Upper lobe of left lung (tissue), 4 donors: Measurements from ENCODE around the gene ACP6.

ENCODE experiments used
- CTCF ChIP-seq, 6 experiments: fragments of 450-650 bp in 4 of 6; fragments of 200-600 bp in 2 of 6; sonication (generic) in 2 of 6; IDR thresholded peaks; one replicate each; pipeline ENCODE4 v1.5.1; 2016 to 2019; ENCODE audit warnings: antibody characterized with exemption in 6 of 6
- EP300 ChIP-seq, 4 donors: sonication (generic); formaldehyde crosslinking; IDR thresholded peaks; one replicate each; pipeline ENCODE4 v1.5.1; 2017; ENCODE audit warnings: antibody characterized with exemption in 4 of 4, control low read depth in 2 of 4
- POLR2A ChIP-seq, 4 donors: fragments of 450-650 bp; IDR thresholded peaks; one replicate each; pipeline ENCODE4 v1.5.1; 2016 to 2017; ENCODE audit warnings: antibody characterized with exemption in 4 of 4, mild to moderate bottlenecking in 2 of 4

- TF ChIP-seq POLR2A (IDR thresholded peaks at IDR 0.05) (no peak), CTCF (IDR thresholded peaks at IDR 0.05) (no peak), EP300 (IDR thresholded peaks at IDR 0.05) (no peak)
Measured at GRCh38 chr1:147597010-147597409, 73.3 kb downstream of the ACP6 start.
